NOMO-1 treated with dmso at 0.1 percent for 144 hours (cell line): ENCODE measurements around the gene ERMN.
"Not testable (repeated sequence)": the region's sequence is repeated elsewhere in the genome, so short reads cannot be mapped to it uniquely, and the experiment has no call there.

Experiments used
- DNase-seq: peaks from one replicate; lab custom pipeline; 2025; ENCODE audit not compliant: unreplicated experiment; lab: John Stamatoyannopoulos, UW

The ERMN gene, protein sequence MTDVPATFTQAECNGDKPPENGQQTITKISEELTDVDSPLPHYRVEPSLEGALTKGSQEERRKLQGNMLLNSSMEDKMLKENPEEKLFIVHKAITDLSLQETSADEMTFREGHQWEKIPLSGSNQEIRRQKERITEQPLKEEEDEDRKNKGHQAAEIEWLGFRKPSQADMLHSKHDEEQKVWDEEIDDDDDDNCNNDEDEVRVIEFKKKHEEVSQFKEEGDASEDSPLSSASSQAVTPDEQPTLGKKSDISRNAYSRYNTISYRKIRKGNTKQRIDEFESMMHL

DNA sequence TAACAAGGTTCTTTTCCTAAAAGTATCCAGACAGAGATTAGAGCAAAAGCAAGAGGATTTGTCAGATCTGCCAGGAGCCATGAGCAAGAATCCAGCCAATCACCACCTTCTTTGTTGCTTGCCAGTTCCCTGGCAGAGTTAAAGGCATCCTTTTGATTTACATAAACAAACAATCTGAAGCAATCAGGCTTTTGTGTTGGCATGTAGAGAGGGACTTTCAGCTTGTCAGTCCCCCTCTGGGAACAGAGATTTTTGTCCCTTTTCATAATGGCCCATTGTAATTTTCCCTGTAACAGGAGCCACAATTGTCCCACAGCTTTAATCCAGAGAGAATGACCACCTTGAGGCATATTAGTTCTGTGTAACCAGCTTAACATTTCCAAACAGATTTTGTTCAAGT lies at the start of gene ERMN:
TSS of gene ERMN (minus strand) at position 39 of the 400 bp plus-strand sequence. CDS start 182 bp downstream, outside the sequence.
- no peak for DNase-seq

DNA sequence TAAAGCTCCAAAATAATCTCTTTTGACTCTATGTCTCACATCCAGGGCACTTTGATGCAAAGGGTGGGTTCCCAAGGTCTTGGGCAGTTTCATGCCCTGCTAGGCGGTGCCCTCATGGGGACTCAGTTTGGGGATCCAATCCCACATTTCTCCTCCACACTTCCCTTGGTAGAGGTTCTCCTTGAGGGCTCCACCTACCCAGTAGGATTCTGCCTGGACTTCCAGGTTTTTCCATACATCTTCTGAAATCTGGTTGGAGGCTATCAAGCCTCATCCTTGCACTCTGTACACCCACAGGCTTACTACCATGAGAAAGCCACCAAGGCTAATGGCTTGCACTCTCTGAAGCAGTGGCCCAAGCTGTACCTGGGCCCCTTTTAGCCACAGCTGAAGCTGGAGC lies 49.8 kb upstream of the ERMN start:
- no peak for DNase-seq

DNA sequence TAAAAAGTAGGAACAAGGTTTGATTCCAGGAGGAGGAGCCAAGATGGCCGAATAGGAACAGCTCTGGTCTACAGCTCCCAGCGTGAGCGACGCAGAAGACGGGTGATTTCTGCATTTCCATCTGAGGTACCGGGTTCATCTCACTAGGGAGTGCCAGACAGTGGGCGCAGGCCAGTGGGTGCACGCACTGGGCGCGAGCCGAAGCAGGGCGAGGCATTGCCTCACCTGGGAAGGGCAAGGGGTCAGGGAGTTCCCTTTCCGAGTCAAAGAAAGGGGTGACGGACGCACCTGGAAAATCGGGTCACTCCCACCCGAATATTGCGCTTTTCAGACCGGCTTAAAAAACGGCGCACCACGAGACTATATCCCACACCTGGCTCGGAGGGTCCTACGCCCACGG lies 42.9 kb upstream of the ERMN start:
- DNase-seq = not testable (repeated sequence)

- no peak for DNase-seq
Measured at GRCh38 chr2:157367704-157368103, 42.1 kb upstream of the ERMN start.

- DNase-seq = no peak
Measured at GRCh38 chr2:157364257-157364974, 38.8 kb upstream of the ERMN start.

DNA sequence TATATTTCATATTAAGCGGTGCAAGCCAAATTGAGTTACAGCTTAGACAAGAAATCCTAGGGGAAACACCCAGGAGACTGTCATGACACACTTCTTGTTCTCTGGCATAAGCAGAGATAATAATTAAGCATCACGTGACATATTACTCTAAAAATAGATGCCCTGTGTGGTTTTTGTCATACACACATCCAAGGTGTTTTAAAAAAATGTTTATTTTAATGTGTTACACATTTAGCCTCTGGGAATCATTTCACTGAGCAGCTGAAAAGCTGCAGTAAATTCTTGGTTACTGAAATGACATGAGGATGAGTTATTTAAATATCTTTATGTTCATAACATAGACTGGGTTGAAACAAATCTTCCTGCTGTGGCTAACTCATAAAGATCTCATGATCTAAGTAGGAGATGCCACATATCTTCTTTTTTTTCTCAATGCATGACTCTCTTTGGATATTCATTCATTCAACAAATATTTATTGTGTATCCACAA lies 38.0 kb upstream of the ERMN start:
- no peak for DNase-seq

DNA sequence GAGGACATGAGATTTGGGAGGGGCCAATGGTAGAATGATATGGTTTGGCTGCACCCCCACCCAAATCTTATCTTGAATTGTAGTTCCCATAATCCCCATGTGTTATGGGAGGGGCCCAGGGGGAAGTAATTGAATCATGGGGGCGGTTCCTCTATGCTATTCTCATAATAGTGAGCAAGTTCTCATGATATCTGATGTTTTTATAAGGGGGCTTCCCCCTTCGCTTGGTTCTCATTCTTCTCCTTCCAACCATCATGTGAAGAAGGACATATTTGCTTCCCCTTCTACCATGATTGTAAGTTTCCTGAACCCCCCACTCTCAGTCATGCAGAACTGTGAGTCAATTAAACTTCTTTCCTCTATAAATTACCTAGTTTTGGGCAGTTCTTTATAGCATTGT lies 37.0 kb upstream of the ERMN start:
- DNase-seq = no peak

- DNase-seq = no peak
Measured at GRCh38 chr2:157361526-157361925, 35.9 kb upstream of the ERMN start.

GRCh38 chr2:157359628-157360027 lies 34.0 kb upstream of the ERMN start:
- DNase-seq = no peak

DNA sequence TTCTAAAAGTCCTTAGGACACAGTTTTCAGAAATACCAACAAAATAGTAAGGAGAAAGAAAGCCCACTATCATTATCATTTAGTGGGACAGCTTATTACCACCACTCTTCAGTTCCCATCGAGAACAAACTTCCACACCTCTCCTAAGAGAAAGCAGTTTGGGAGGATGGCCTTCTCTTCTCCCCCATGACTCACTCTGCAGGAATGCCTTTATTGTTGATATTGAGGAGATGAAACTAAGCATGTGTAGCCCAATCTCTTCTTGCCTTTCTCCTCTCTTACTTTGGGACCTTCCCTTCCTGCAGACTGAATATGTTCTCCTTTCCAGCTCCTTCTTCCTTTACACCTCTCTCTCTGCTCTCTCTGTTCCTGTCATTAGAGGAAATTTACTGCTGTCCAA lies 30.0 kb upstream of the ERMN start:
- no peak for DNase-seq

DNA sequence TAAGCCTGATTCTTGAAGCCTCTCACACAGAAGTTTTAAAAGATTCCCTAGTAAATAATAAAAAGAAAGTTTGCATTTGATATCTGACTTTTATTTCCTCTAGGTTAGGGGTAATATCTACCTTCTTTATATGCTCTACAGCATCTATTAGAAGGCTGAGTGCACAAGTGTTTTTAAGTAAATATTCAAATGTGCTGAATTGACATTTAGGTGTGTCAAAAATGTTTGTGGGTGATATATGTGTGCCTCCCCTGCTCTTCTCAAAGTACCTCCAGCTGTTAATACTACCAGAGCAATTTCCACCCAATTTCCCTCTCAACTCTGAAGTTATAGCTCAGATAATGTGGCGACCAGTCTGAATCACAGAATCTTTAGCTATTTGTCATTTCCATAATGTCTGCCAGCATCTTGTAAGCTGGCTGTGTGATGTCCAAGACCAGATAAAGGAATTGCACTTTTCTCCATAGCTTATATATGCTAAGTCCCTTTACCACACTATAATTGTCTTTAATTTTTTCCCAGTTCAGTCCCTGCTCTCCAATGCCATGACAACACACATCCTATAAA lies 24.4 kb upstream of the ERMN start:
- DNase-seq = no peak

GRCh38 chr2:157348291-157348921 lies 22.8 kb upstream of the ERMN start:
- DNase-seq = no peak

GRCh38 chr2:157345647-157346389 lies 20.2 kb upstream of the ERMN start:
- no peak for DNase-seq

DNA sequence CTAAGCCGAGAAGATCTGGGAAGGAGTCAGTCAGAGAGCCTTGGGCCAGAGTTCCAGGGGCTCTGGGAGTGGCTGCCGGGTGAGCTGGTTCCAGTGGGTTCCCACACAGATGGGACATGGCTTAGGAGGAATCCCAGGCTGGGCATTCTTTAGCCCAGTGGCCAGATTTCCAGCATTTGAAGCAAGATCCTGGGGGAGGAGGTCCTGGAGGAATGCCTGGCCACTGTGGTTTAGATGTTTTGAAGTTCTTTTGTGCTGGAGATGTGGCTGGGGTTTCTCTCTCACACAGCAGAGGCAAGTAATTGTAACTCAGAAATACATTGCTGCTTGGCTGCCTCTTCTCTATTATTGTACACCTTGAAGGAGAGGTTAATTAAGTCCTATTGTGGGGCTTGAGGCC lies 15.8 kb upstream of the ERMN start:
- DNase-seq = not testable (repeated sequence)

DNA sequence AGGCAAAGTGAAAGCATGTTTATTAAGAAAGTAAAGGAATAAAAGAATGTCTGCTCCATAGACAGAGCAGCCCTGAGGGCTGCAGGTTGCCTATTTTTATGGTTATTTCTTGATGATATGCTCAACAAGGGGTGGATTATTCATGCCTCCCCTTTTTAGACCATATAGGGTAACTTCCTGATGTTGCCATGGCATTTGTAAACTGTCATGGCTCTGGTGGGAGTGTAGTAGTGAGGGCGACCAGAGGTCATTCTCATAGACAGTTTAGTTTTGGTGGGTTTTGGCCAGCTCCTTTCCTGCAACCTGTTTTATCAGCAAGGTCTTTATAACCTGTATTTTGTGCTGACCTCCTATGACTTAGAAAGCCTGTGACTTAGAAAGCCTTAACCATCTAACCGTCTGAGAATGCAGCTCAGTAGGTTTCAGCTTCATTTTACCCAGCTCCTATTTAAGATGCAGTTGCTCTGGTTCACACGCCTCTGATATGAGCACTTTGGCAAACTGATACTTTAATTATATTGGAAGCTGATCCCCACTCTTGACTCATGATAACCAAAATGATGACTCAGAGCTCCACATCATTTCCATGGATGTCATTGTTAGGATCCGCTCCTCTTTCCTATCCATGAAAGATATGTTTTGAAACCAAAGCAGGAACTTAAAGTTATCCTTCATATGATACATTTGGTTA lies 14.5 kb upstream of the ERMN start:
- DNase-seq = no peak

DNA sequence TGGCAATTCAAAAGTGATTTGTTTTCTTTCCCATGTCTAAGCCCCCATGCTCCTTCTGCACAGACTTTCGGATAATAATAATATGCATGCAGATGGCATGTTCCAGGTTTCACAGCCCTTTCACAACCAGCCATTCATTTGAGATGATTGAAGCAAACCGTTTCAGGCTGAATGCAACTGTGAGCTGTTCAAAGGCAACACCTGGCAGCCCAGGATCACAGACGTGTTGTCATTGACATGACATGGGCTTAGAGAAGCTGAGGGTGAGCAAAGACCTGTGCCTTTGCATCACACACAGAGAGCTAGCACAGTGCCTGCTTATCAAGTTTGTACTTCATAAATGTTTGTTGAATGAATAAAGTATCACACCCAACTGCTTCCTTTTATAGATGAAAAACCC lies 12.4 kb upstream of the ERMN start:
- no peak for DNase-seq

GRCh38 chr2:157336137-157337010 lies 10.8 kb upstream of the ERMN start:
- no peak for DNase-seq

DNA sequence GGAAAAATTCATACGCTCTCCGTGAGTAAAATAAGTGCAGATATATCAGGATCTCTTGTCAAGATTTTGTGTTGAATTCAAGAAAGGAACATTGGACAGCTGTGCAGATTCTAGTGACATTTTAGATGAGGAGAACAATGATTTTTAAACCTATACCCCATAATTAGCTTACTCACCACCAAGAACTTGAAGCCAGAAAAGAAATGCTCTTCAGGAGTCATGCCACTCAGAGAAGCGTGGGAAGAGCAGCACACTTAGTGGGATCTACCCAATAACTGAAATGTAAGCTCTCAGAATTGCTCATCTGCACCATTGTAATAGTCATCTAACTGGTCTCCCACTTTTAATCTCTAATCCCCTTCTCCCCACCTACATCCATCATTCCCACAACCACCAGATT lies 9.2 kb upstream of the ERMN start:
- no peak for DNase-seq

DNA sequence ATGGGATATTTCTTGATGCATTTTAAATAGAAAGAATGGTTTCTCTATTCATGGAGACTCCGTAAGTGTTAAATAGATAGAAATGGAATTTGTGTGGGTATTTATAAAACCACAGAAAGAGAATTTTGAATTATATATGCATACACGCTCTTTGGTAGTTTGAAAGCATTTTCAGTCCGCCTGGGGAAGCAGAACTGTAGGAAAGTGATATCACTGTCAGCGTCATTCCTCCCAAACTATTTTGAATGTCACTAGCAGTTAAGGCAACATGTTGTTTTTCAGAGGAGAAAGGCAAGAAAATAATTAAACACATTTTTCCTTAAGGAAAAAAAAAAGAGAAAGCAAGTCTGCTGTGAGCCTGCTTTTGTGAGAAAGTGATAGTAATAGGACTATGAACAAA lies 8.7 kb upstream of the ERMN start:
- no peak for DNase-seq
